Mucosa of rectum (tissue), 2 donors: ENCODE results near the gene CEP135.
"Not testable (repeated sequence)": the region's sequence is repeated elsewhere in the genome, so short reads cannot be mapped to it uniquely, and the experiment has no call there.

Experiments
- H3K27ac ChIP-seq, 2 donors: one replicate each; pipeline ENCODE4 v1.7.0; 2013; ENCODE audit warnings: inconsistent platforms in 2 of 2, low read depth in 2 of 2, low read length in 2 of 2
- H3K27me3 ChIP-seq, 2 donors: one replicate each; pipeline ENCODE4 v1.7.0; 2013; ENCODE audit warnings: low read length in 2 of 2; ENCODE audit not compliant: control insufficient read depth in 2 of 2, insufficient read depth in 2 of 2
- H3K36me3 ChIP-seq, 2 donors: one replicate each; pipeline ENCODE4 v1.7.0; 2013; ENCODE audit warnings: low read length in 2 of 2; ENCODE audit not compliant: control insufficient read depth in 2 of 2, insufficient read depth in 2 of 2
- H3K4me1 ChIP-seq, 2 donors: one replicate each; pipeline ENCODE4 v1.7.0; 2013; ENCODE audit warnings: low read length in 2 of 2, mild to moderate bottlenecking in 1 of 2; ENCODE audit not compliant: control insufficient read depth in 2 of 2, insufficient read depth in 2 of 2
- H3K4me3 ChIP-seq, 2 donors: one replicate each; pipeline ENCODE4 v1.7.0; 2013; ENCODE audit warnings: low read length in 2 of 2
- H3K9ac ChIP-seq, 2 donors: one replicate each; pipeline ENCODE4 v1.7.0; 2013; ENCODE audit warnings: low read length in 2 of 2, low read depth in 1 of 2, mild to moderate bottlenecking in 1 of 2
- H3K9me3 ChIP-seq, 2 donors: one replicate each; pipeline ENCODE4 v1.7.0; 2013; ENCODE audit warnings: low read length in 2 of 2; ENCODE audit not compliant: control insufficient read depth in 2 of 2
- donor health status: healthy.
- donor health status: Normal muscosa, but diverticular disease.

Gene CEP135

GRCh38 chr4:55965585-55965984, 16.8 kb downstream of the CEP135 start:
- H3K4me1 ChIP-seq = no peaks in the 10 kb centered on the region
- H3K27ac ChIP-seq = no peak overlapping the region
- H3K4me3 ChIP-seq = no peak overlapping the region
- no peak overlapping the region for H3K9ac ChIP-seq
- H3K36me3 ChIP-seq = peaks cover 0 to 7% of the 10 kb centered on the region in 2 donors
- no peaks in the 10 kb centered on the region for H3K27me3 ChIP-seq
- H3K9me3 ChIP-seq = no peaks in the 10 kb centered on the region

GRCh38 chr4:55966324-55966723, 17.6 kb downstream of the CEP135 start:
- H3K36me3 ChIP-seq, H3K27ac ChIP-seq, H3K4me3 ChIP-seq, H3K27me3 ChIP-seq, H3K9ac ChIP-seq, H3K4me1 ChIP-seq, H3K9me3 ChIP-seq: not testable (repeated sequence)

GRCh38 chr4:55967376-55967775, 18.6 kb downstream of the CEP135 start:
- Histone ChIP-seq H3K4me1 (no peaks in the 10 kb centered on the region), H3K9ac (no peak overlapping the region), H3K27me3 (no peaks in the 10 kb centered on the region), H3K9me3 (no peaks in the 10 kb centered on the region), H3K4me3 (no peak overlapping the region), H3K36me3 (peaks cover 0 to 7% of the 10 kb centered on the region in 2 donors), H3K27ac (no peak overlapping the region)

GRCh38 chr4:55973650-55974049, 24.9 kb downstream of the CEP135 start:
- no peaks in the 10 kb centered on the region for H3K4me1 ChIP-seq
- no peaks in the 10 kb centered on the region for H3K27me3 ChIP-seq
- H3K36me3 ChIP-seq = no peaks in the 10 kb centered on the region
- no peaks in the 10 kb centered on the region for H3K9me3 ChIP-seq
- H3K27ac ChIP-seq = no peak overlapping the region
- H3K9ac ChIP-seq = no peak overlapping the region
- H3K4me3 ChIP-seq = no peak overlapping the region

GRCh38 chr4:55977811-55978210, 29.1 kb downstream of the CEP135 start:
- no peak overlapping the region for H3K9ac ChIP-seq
- H3K27ac ChIP-seq = no peak overlapping the region
- H3K9me3 ChIP-seq = no peaks in the 10 kb centered on the region
- no peaks in the 10 kb centered on the region for H3K36me3 ChIP-seq
- no peaks in the 10 kb centered on the region for H3K27me3 ChIP-seq
- no peak overlapping the region for H3K4me3 ChIP-seq
- no peaks in the 10 kb centered on the region for H3K4me1 ChIP-seq

- H3K27me3 ChIP-seq = no peaks in the 10 kb centered on the region
- H3K4me3 ChIP-seq = no peak overlapping the region
- H3K9ac ChIP-seq = no peak overlapping the region
- H3K4me1 ChIP-seq = no peaks in the 10 kb centered on the region
- no peaks in the 10 kb centered on the region for H3K36me3 ChIP-seq
- H3K9me3 ChIP-seq = no peaks in the 10 kb centered on the region
- no peak overlapping the region for H3K27ac ChIP-seq
Observed at GRCh38 chr4:55979562-55979961, 30.8 kb downstream of the CEP135 start.

GRCh38 chr4:55980725-55981124, 32.0 kb downstream of the CEP135 start:
- Histone ChIP-seq H3K27me3 (no peaks in the 10 kb centered on the region), H3K9me3 (no peaks in the 10 kb centered on the region), H3K4me3 (no peak overlapping the region), H3K9ac (no peak overlapping the region), H3K36me3 (peaks cover 0 to 1% of the 10 kb centered on the region in 2 donors), H3K27ac (no peak overlapping the region), H3K4me1 (no peaks in the 10 kb centered on the region)

- no peaks in the 10 kb centered on the region for H3K27me3 ChIP-seq
- H3K4me1 ChIP-seq = no peaks in the 10 kb centered on the region
- peaks cover 3% of the 10 kb centered on the region in 2 donors for H3K36me3 ChIP-seq
- no peak overlapping the region for H3K9ac ChIP-seq
- H3K27ac ChIP-seq = no peak overlapping the region
- no peak overlapping the region for H3K4me3 ChIP-seq
- H3K9me3 ChIP-seq = no peaks in the 10 kb centered on the region
Observed at GRCh38 chr4:55982976-55983375, 34.2 kb downstream of the CEP135 start.

- H3K27ac ChIP-seq = no peak overlapping the region
- no peaks in the 10 kb centered on the region for H3K27me3 ChIP-seq
- H3K9ac ChIP-seq = no peak overlapping the region
- peaks cover 3% of the 10 kb centered on the region in 2 donors for H3K36me3 ChIP-seq
- H3K9me3 ChIP-seq = no peaks in the 10 kb centered on the region
- H3K4me1 ChIP-seq = no peaks in the 10 kb centered on the region
- no peak overlapping the region for H3K4me3 ChIP-seq
Observed at GRCh38 chr4:55989766-55990165, 41.0 kb downstream of the CEP135 start.

GRCh38 chr4:55993994-55994663, 45.4 kb downstream of the CEP135 start:
- no peak overlapping the region for H3K4me3 ChIP-seq
- no peaks in the 10 kb centered on the region for H3K4me1 ChIP-seq
- H3K36me3 ChIP-seq = peaks cover 0 to 3% of the 10 kb centered on the region in 2 donors
- H3K27me3 ChIP-seq = no peaks in the 10 kb centered on the region
- H3K9ac ChIP-seq = no peak overlapping the region
- no peak overlapping the region for H3K27ac ChIP-seq
- no peaks in the 10 kb centered on the region for H3K9me3 ChIP-seq

GRCh38 chr4:55996646-55997045, 47.9 kb downstream of the CEP135 start:
- Histone ChIP-seq H3K27ac (no peak overlapping the region), H3K36me3 (peaks cover 3 to 14% of the 10 kb centered on the region in 2 donors), H3K27me3 (no peaks in the 10 kb centered on the region), H3K4me1 (no peaks in the 10 kb centered on the region), H3K9ac (no peak overlapping the region), H3K4me3 (no peak overlapping the region), H3K9me3 (no peaks in the 10 kb centered on the region)
